Stimulated activated CD8-positive, alpha-beta memory T cell treated with anti-CD3 and anti-CD28 coated beads, Interleukin-7, amount 100 ng/mL, for 24 hours (primary cell): ENCODE measurements around the gene TBC1D2.

ENCODE experiments used
- DNase-seq: peaks from one replicate; pipeline ENCODE4 v3.0.0-alpha.2; 2020; ENCODE audit warnings: low read depth

Gene TBC1D2

GRCh38 chr9:98236901-98237487 lies 18.5 kb downstream of the TBC1D2 start:
- DNase-seq, result no peak

DNA sequence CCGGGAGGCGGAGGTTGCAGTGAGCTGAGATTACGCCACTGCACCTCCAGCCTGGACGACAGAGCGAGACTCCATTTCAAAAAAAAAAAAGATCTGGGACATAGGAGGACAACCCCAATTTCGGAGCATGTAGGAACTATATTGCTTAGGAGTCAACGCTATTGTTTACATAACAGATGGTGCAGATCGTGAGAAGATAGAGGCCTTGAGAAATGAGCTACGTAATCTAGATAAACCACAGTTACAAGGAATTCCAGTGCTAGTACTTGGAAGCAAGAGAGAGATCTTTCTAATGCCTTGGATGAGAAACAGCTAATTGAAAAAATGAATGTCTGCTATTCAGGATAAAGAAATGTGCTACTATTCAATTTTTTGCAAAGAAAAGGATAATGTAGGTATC lies 20.3 kb downstream of the TBC1D2 start:
- DNase-seq, result no peak

DNA sequence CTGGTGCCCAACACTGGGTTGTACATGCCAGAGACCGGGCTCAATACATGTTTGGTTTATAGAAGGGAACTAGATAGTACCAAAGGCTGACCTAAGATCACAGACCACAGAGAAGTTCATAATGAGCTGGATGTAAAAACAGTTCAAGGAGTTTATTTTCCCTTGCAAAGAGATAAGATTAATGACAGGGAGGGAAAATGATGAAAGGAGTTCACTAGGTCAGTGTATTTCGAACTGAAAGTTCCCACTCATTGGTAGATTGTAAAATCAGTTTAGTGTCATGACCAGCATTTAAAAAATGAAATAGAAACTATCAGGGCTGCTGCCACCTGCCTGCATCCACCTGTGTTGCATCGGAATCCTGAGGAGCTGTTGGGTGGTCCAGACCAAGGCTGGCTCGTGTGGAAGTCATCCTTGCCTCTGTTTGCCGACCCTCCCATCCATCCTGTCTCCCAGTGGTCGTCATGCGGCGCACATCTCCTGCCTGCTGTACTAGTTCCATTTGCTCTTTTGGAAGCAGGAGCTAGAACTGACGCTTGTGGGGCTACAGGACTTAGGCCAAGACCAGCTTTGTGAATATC lies 21.1 kb downstream of the TBC1D2 start:
- DNase-seq, result no peak

GRCh38 chr9:98232926-98233325 lies 22.5 kb downstream of the TBC1D2 start:
- DNase-seq, result no peak

DNA sequence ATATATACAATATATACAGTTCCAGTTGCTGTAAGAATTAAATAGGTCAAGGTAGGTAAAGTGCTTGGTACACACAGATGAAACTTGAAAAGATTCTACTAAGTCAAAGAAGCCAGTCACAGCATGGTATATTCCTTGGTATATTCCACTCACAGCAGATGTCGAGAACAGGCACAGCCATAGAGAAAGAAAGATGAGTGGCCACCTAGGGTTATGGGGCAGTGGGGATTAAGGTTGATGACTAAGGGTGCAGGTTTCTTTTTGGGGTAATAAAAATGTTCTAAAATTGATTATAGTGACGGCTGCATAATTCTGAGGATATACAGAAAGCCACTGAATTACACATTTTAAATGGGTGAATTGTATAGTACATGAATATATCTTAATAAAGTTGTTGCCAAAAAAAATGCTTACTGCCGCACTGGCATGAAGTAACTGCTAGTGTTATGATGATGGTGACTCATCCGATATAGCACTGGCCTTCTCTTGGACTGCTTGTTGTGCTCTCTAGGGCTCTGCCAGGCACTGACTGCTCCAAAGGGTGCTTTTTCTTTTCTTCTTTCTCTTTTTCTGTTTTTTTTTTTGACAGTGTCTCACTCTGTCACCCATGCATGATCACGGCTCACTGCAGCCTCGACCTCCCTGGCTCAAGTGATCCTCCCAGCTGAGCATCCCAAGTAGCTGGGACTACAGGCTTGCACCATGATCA lies 23.5 kb downstream of the TBC1D2 start:
- no peak for DNase-seq

DNA sequence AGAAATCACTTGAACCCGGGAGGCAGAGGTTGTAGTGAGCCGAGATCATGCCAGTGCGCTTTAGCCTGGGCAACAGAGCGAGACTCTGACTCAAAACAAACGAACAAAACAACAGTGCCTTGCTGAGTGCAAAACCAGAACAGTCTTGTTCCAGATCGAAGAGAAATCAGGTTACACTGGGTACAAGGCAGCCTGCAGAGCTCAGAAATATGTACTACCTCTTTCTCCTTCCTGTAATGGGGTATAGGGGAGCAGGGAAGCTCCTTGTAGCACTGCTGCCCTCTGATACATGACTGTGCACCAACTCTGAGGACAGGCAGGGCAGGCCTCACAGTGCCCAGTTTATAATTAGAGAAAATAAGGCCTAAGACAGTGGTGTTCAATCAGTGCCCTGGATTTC lies 24.7 kb downstream of the TBC1D2 start:
- DNase-seq, result no peak

- no peak for DNase-seq
These were observed 25.1 kb downstream of the TBC1D2 start for GRCh38 chr9:98230304-98230703.

GRCh38 chr9:98229620-98230019 lies 25.8 kb downstream of the TBC1D2 start:
- no peak for DNase-seq

DNA sequence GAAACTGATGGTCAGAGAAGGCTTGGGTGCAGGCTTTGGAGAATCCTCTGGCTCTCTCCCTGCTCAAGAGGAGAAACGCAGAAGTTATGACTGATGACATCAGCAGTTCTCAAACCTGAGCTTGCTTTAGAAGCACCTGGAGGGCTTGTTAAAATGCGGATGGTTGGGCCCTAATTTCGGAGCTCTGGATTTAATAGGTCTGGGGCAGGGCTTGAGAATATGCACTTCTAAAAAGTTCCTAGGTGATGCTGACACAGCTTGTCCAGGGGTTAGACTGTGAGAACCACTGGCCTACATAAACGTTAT lies 26.4 kb downstream of the TBC1D2 start:
- DNase-seq, result no peak

- DNase-seq, result no peak
These were observed 26.9 kb downstream of the TBC1D2 start for GRCh38 chr9:98228392-98229089.

- DNase-seq, result no peak
These were observed 27.6 kb downstream of the TBC1D2 start for GRCh38 chr9:98227883-98228282.

GRCh38 chr9:98226957-98227356 lies 28.5 kb downstream of the TBC1D2 start:
- no peak for DNase-seq

GRCh38 chr9:98226516-98226915 lies 28.9 kb downstream of the TBC1D2 start:
- DNase-seq, result no peak

- DNase-seq, result no peak
These were observed 30.4 kb downstream of the TBC1D2 start for GRCh38 chr9:98225015-98225442.

- no peak for DNase-seq
These were observed 32.4 kb downstream of the TBC1D2 start for GRCh38 chr9:98222885-98223691.

DNA sequence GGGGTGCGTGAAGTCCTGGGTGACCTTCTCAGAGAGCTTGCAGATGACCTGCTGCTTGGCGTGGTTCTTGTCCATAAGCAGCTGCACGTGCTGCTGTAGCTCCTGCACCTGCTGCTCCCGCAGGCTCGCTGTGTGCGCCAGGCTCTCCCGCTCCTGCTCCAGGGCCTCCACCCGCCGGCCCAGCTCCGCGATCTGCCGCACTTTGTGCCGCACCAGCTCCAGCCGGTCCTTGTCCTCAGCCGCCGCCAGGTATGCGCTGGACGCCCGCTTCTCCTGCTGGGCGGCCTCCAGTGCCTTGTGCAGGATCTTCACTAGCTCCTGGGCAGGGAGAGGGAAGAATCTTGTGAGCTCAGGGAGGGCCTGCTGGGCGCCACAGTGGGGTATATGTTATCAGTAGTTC lies 34.5 kb downstream of the TBC1D2 start:
- DNase-seq, result no peak

DNA sequence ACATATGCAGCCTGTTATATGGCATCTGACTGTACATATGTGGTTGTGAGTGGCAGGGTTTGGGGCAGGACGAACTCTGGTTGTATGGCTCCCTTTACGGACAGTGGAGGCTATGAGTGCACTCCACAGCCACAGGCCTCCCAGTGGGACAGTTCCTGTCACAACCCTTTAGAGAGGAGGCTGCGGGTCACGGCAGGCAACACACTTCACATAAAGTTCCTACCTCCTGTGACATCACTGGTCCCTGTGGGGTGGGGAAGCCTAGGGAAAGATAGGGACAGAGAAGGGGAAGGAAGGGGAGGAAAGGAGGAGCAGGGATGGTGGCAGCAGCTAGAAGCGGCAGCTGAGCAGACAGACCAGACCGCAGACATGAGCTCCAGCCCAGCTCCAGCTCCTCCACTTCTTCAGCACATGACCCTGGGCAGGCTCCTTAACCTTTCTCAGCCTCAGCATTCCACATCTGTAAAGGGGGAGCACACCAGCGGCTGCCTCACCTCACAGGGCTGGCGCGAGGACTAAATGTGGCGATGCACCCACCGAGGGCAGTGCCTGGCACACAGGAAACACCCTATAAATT lies 35.6 kb downstream of the TBC1D2 start:
- DNase-seq, result no peak

DNA sequence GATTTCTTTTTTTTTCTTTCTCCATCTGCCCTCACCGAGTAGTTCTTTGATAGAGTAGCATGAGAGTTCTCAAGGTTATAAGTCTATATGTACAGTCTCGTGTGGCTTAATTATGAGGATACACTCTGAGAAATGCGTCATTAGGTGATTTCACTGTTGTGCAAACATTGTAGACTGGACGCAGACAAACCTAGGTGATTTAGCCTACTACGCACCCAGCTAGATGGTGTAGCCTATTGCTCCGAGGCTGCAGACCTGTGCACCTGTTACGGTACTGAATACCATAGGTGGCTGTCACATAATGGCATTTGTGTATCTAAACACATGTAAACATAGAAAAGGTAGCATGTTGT lies 36.1 kb downstream of the TBC1D2 start:
- no peak for DNase-seq

- no peak for DNase-seq
These were observed 36.7 kb downstream of the TBC1D2 start for GRCh38 chr9:98218562-98219363.

GRCh38 chr9:98217255-98217654 lies 38.2 kb downstream of the TBC1D2 start:
- no peak for DNase-seq

- no peak for DNase-seq
These were observed 39.1 kb downstream of the TBC1D2 start for GRCh38 chr9:98216391-98216790.
